H54 (cell line): ENCODE results near the gene SPATA20.

Source experiments
- DNase-seq: peaks from one replicate; pipeline ENCODE4 v3.0.0; 2011; ENCODE audit warnings: low spot score, mixed read lengths; ENCODE audit not compliant: insufficient read length
- FAIRE-seq: peaks from 3 replicates; lab custom pipeline; 2011; peaks lifted over from hg19 to GRCh38; lab: Jason Lieb, UNC
- POLR2A ChIP-seq: IDR thresholded peaks from 2 replicates; pipeline ENCODE4 v1.6.1; 2011; ENCODE audit warnings: low read depth, mild to moderate bottlenecking, low read length

Gene SPATA20

GRCh38 chr17:50514936-50515702 is 31.9 kb upstream of the SPATA20 start:
- no peak for FAIRE-seq
- DNase-seq: no peak
- TF ChIP-seq POLR2A: no peak

DNA sequence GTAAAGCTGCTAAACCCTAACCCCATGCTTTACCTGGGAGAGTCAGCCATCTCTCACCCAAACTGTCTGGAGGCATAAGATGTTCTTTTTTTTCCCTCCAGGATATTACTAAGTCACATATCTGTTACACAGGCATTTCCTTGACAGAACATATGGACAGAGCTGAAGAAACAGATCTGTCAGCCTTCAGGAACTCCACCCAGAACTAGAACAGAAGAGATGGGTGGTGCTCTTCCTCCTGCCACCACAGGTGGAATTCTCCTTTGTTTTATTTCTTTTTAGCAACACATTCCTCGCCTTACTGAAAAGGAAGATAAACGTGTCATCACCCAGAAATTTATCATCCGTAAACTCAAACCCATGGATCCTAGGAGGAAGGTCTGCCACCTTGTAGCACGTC is 30.0 kb upstream of the SPATA20 start:
- DNase-seq (no peak), FAIRE-seq (no peak)
- no peak for TF ChIP-seq POLR2A

GRCh38 chr17:50517504-50518383 is 29.2 kb upstream of the SPATA20 start:
- DNase-seq (no peak), FAIRE-seq (no peak)
- TF ChIP-seq POLR2A: no peak

GRCh38 chr17:50518384-50519023 is 28.5 kb upstream of the SPATA20 start:
- no peak for FAIRE-seq
- DNase-seq: no peak
- no peak for TF ChIP-seq POLR2A

DNA sequence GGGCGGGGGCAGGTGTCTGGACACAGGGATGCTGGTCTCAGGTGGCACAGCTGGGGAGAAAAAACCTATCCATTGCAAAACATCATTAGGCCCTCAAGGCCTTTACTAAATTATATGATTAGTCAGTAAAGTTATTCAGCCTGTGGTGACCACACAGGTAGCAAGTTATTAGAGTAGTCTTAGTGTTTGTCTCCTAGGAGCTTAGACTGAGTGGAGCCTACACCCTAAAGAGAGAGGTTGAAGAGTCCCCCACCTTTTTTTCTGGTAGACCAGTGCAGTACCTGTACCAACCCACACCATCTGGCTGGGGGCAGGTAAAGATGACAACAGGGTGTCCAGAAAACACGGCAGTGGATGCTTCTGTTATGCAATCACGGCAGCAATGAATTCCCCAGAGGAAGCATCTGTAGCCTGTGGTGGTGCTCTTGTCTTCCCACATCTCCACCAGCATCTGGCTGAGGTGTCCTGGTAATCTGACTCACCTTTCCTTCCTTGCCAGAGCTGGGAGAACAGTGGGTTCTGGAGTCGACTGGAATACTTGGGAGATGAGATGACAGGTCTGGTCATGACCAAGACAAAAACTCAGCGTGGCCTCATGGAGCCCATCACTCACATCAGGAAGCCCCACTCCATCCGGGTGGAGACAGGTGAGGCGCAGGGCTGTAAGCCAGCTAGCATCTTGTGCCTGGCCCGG is 27.7 kb upstream of the SPATA20 start:
- no peak for TF ChIP-seq POLR2A
- no peak for DNase-seq
- FAIRE-seq: no peak

DNA sequence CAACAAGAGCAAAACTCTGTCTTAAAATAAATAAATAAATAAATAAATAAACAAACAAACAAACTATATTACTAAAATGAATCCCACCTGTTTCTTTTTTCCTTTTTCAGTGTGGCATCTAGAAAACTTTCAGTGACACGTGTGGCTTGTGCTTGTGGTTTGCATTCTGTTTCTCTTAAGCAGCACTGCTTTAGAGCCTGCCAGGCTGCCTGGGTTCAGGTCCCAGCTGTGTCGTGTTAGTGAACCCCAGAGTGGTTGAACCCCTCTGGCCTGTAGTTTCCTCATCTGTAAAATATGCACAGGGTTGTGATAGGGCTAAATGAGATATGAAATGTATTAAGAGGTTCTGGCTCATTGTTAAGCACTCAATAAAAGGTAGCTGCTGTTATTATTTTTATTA is 26.5 kb upstream of the SPATA20 start:
- TF ChIP-seq POLR2A: no peak
- DNase-seq (no peak), FAIRE-seq (no peak)

DNA sequence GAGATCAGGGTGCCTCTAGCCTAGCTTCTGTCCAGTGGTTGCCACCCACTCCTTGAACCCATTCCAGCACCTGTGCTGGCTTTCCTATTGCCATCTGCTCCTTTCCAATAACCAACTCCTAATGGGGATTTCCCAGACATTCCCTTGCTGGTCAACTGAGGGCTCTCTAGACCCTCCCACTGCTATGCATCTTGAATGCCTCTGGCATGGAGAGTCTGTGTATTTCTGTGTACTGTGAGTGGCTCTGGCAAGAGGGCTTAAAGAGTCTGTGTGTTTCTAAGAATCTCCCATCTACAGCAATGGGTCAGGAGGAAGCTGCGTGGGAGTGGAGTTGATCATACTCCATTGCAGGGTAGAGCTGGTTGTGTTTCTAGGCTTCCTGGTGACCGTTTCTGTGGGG is 25.5 kb upstream of the SPATA20 start:
- TF ChIP-seq POLR2A: no peak
- no peak for FAIRE-seq

GRCh38 chr17:50522766-50523165 is 24.2 kb upstream of the SPATA20 start:
- no peak for FAIRE-seq
- no peak for DNase-seq

More for the DNA sequence above, 25.5 kb upstream of the SPATA20 start:
- no peak for DNase-seq

DNA sequence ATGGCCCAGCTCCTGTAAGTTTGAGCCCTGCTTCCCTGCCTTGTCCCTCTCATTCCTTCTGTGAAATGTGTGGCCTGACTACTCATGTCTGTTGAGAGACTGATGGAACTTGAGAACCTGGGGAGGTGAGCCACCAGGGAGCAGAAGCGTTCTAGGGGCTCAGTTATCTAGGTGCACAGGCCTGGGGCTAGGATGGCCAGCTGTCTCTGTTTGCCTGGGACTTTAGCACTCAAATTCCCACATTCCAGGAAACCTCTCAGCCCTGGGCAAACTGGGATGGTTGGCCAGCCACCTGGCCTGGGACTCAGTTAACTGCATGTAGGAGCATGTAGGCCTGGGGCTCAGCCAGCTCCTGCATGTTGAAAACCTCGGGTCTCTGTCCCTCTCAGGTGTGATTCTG is 23.8 kb upstream of the SPATA20 start:
- DNase-seq (no peak), FAIRE-seq (no peak)
- no peak for TF ChIP-seq POLR2A

More at GRCh38 chr17:50522766-50523165, 24.2 kb upstream of the SPATA20 start:
- TF ChIP-seq POLR2A: no peak

- no peak for FAIRE-seq
- no peak for TF ChIP-seq POLR2A
These were observed 22.1 kb upstream of the SPATA20 start for GRCh38 chr17:50524838-50525237.

DNA sequence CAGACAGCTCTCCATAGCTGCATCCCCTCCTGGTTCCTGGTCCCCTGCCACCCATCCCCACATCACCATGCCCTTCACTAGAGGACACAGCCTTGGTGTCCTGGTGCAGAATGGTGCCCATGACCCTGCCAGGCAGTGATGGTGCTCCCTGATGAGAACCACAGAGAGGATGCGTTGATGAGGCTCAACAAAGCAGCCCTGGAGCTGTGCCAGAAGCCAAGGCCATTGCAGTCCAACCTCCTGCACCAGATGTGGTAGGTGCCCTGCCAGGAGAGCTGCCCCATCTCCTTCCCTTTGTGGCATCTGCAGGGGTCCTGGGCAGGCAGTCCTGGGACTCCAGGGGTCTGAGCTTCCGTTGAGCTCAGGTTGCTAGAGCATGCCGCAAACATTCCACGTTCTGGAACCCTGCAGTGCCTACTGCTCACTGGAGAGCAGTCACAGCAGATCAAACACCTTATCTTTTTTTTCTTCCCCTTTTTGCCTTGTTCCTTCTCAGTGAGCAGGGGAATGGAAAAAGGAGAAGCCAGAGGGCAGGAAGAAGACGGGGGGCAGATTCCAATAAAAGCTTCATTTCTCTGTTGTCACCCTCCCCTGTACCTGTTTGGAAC is 19.7 kb upstream of the SPATA20 start:
- FAIRE-seq (no peak), DNase-seq (no peak)
- no peak for TF ChIP-seq POLR2A

More at GRCh38 chr17:50524838-50525237, 22.1 kb upstream of the SPATA20 start:
- DNase-seq: no peak

DNA sequence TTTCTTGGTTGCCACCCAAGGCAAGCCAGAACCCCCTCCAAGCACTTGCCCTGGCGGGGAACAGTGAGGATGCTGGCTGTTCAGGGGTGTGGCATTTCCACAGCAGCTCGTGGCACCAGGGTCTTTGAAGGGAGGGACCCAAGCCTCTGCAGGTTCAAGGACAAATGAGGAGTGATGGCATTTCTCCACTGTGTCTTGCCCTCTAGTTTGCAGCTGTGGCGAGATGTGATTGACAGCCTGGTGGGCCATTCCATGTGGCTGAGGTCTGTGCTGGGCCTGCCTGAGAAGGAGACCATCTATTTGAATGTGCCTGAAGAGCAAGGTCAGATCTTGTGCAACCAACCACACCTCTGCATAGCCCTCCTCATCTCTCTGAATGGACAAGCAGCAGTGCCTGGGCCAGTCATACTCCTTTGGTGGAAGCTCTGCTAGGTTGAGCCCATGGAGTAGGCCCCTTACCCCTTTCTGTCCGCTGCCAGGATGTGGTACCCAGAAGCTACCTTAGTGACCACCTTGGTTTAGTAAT is 19.0 kb upstream of the SPATA20 start:
- no peak for DNase-seq
- no peak for TF ChIP-seq POLR2A
- FAIRE-seq: no peak

DNA sequence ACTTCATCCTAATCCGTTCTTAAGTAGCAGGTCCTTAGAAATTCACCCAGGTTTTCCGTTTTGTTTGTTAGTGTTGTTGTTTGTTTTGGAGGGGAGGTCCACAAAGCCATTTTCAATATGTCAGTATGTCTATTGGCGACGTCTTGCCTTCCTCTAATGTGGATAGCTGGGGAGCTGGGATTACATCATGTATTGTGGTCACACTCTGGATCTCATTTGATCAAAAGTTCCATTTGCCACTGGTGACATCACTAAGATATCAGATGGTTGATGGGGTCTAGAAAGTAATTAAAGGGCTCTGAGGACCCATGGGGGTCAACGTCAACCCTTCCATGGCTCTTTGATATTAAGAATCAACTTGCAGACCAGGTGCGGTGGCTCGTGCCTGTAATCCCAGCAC is 17.1 kb upstream of the SPATA20 start:
- DNase-seq (no peak), FAIRE-seq (no peak)
- TF ChIP-seq POLR2A: no peak
